GM12878 (cell line): ENCODE measurements around the gene NCAPH2. TPM values are rescaled to one million over a fixed set of nuclear protein-coding genes. Genes with fewer than 3 reads are reported as not detected.

Experiments
- ATAC-seq: fragments of 200-7000 bp; cut with Tn5 transposase; 3 replicates; pipeline ENCODE4 v1.9.1; 2020; ENCODE audit warnings: mild to moderate bottlenecking, moderate library complexity
- BruUV-seq: library from RNA; stranded (reverse); fragments of 400-500 nt; replicated peaks from 2 replicates; lab custom pipeline; 2021; lab: Mats Ljungman, UMichigan
- CTCF ChIA-PET: fragments of 300-600 bp; sonication (Branson Sonifier 250); formaldehyde crosslinking; extraction: SDS; loops from one replicate; lab custom pipeline; 2021; ENCODE audit warnings: inconsistent platforms; lab: Yijun Ruan, JAX
- POLR2A ChIA-PET: fragments of 350-600 bp; formaldehyde crosslinking; extraction: SDS; loops from one replicate; lab custom pipeline; 2021; ENCODE audit warnings: inconsistent platforms; lab: Charles Lee
- RAD21 ChIA-PET: fragments of 300-600 bp; sonication (Branson Sonifier 250); formaldehyde crosslinking; loops from one replicate; lab custom pipeline; 2023; ENCODE audit warnings: antibody characterized with exemption; ENCODE audit not compliant: unreplicated experiment; lab: Charles Lee
- SMC1A ChIA-PET: fragments of 300-600 bp; sonication (Branson Sonifier 250); formaldehyde crosslinking; loops from one replicate; lab custom pipeline; 2023; ENCODE audit not compliant: unreplicated experiment, uncharacterized antibody; lab: Charles Lee
- DNase-seq: peaks from one replicate; pipeline ENCODE4 v3.0.0-alpha.2; 2011; ENCODE audit warnings: low read depth, low spot score
- FAIRE-seq: peaks from 3 replicates; lab custom pipeline; 2011; peaks lifted over from hg19 to GRCh38; lab: Jason Lieb, UNC
- H2AFZ ChIP-seq: 2 replicates; pipeline ENCODE4 v1.6.0; 2011; ENCODE audit warnings: low read depth, low read length, control low read depth; ENCODE audit not compliant: control insufficient read depth
- H3K27ac ChIP-seq: 2 replicates; pipeline ENCODE4 v1.5.1; 2011; ENCODE audit warnings: control low read depth; ENCODE audit not compliant: control insufficient read depth, insufficient read depth
- H3K27me3 ChIP-seq, 2 experiments: replicated peaks in 1 of 2; 2 replicates each; pipeline versions ENCODE4 v1.6.0 to v1.6.1; 2011; ENCODE audit warnings: low read length in 1 of 2; ENCODE audit not compliant: control insufficient read depth in 2 of 2, insufficient read depth in 2 of 2
- H3K36me3 ChIP-seq, 2 experiments: 2 replicates each; pipeline ENCODE4 v1.5.1; 2011; ENCODE audit warnings: low read length in 1 of 2; ENCODE audit not compliant: control insufficient read depth in 2 of 2, insufficient read depth in 2 of 2
- H3K4me1 ChIP-seq: 2 replicates; pipeline ENCODE4 v1.6.1; 2011; ENCODE audit warnings: mild to moderate bottlenecking, low read length, moderate library complexity, mixed read lengths; ENCODE audit not compliant: control insufficient read depth, insufficient read depth
- H3K4me2 ChIP-seq: 2 replicates; pipeline ENCODE4 v1.6.0; 2011; ENCODE audit warnings: control low read depth; ENCODE audit not compliant: control insufficient read depth, insufficient read depth
- H3K4me3 ChIP-seq: fragments of 200-600 bp; sonication (generic); 2 replicates; pipeline ENCODE4 v1.5.1; 2016
- H3K79me2 ChIP-seq: 2 replicates; pipeline ENCODE4 v1.6.0; 2011; ENCODE audit warnings: low read length; ENCODE audit not compliant: control insufficient read depth, insufficient read depth
- H3K9ac ChIP-seq: 2 replicates; pipeline ENCODE4 v1.8.0; 2011; ENCODE audit warnings: low read length, control low read depth, mixed read lengths; ENCODE audit not compliant: control insufficient read depth, insufficient read depth
- H3K9me3 ChIP-seq: replicated peaks from 3 replicates; pipeline ENCODE4 v1.5.1; 2011; ENCODE audit warnings: mild to moderate bottlenecking, low read length; ENCODE audit not compliant: control insufficient read depth, insufficient read depth
- H4K20me1 ChIP-seq: 2 replicates; pipeline ENCODE4 v1.6.0; 2011; ENCODE audit not compliant: control insufficient read depth, insufficient read depth
- ATF3 ChIP-seq: IDR thresholded peaks from 2 replicates; pipeline ENCODE4 v1.6.1; 2011; ENCODE audit warnings: low read depth, mild to moderate bottlenecking, low read length, moderate library complexity, borderline replicate concordance; ENCODE audit errors: extremely low read depth
- CHD1 ChIP-seq: IDR thresholded peaks from 2 replicates; pipeline ENCODE4 v1.6.1; 2012; ENCODE audit warnings: low read depth, low read length, improper control_type of control experiment
- E2F4 ChIP-seq: IDR thresholded peaks from 2 replicates; pipeline ENCODE4 v1.6.1; 2012; ENCODE audit warnings: low read depth, low read length, improper control_type of control experiment
- EP300 ChIP-seq, 2 experiments: fragments of 150-350 bp in 1 of 2; IDR thresholded peaks; 2 replicates each; pipeline ENCODE4 v1.6.1; 2011 to 2012; ENCODE audit warnings: low read depth in 2 of 2, low read length in 2 of 2, borderline replicate concordance in 1 of 2, improper control_type of control experiment in 1 of 2, inconsistent platforms in 1 of 2; ENCODE audit not compliant: control insufficient read depth in 1 of 2
- KAT2A ChIP-seq: conservative IDR thresholded peaks from 2 replicates; pipeline ENCODE4 v1.6.1; 2011; ENCODE audit warnings: low read depth, low read length; ENCODE audit not compliant: control insufficient read depth
- POLR2AphosphoS2 ChIP-seq: IDR thresholded peaks from 2 replicates; pipeline ENCODE4 v1.6.1; 2011; ENCODE audit warnings: low read depth, mild to moderate bottlenecking, low read length, improper control_type of control experiment, moderate library complexity
- RUNX3 ChIP-seq: IDR thresholded peaks from 2 replicates; pipeline ENCODE4 v1.6.1; 2012; ENCODE audit warnings: low read length, inconsistent platforms
- SMAD5 ChIP-seq: IDR thresholded peaks from 2 replicates; pipeline ENCODE4 v1.6.1; 2016; ENCODE audit warnings: antibody characterized with exemption, low read depth
- SREBF2 ChIP-seq: IDR thresholded peaks from 2 replicates; pipeline ENCODE4 v1.6.1; 2012; ENCODE audit warnings: mild to moderate bottlenecking, low read length
- WGBS: methylation state at CpG from one replicate; pipeline ENCODE4 v1.1.6; 2016; ENCODE audit warnings: low lambda C conversion rate; ENCODE audit not compliant: insufficient replicate concordance, insufficient coverage; ENCODE audit errors: missing lambda C conversion rate; 5-methylcytosine and 5-hydroxymethylcytosine counted together
- in situ Hi-C: fragments of 300-500 bp; cut with MboI; formaldehyde crosslinking; loops from 9 replicates; pipeline ENCODE4 v1.14.3; 2018; ENCODE audit warnings: mixed read lengths
- intact Hi-C: fragments of 100-400 bp; cut with micrococcal nuclease; formaldehyde crosslinking; loops from one replicate; pipeline ENCODE4 v1.14.2; 2022; ENCODE audit not compliant: unreplicated experiment
- polyA plus RNA-seq, 11 experiments: library from polyadenylated mRNA; depleted of rRNA in 4 of 11; unstranded in 6 of 11; stranded (reverse) in 5 of 11; fragments of >200 nt; fragmentation: Nextera tagmentation in 4 of 11; fragmentation: Illumina TruSeq in 1 of 11; extraction: Ambion mirVana in 4 of 11; extraction: Trizol in 1 of 11; gene quantifications; 1 replicate in 1 of 11; 2 replicates in 10 of 11; pipeline versions ENCODE4 v1.2.1 to v1.2.3, GENCODE V29; 2011 to 2016; ENCODE audit warnings: inconsistent platforms in 2 of 11, missing spikeins in 2 of 11, low read depth in 1 of 11
- total RNA-seq, 4 experiments: library from RNA; depleted of rRNA in 3 of 4; stranded (reverse); fragments of >200 nt in 3 of 4; fragmentation: Illumina TruSeq in 1 of 4; extraction: Trizol in 1 of 4; gene quantifications; 2 replicates each; pipeline versions ENCODE4 v1.2.1 to v1.2.3, GENCODE V29; 2013 to 2021

NCAPH2 gene
- total and polyA plus RNA-seq, 10 of the 15 experiments (the other 5 are each of a cell fraction or from before 2014, with no cell fraction given): 5.0 to 110 (median 59.9) TPM

- TF ChIP-seq E2F4: no peak
- no peak for TF ChIP-seq POLR2AphosphoS2
- no peak for TF ChIP-seq SREBF2
- TF ChIP-seq CHD1: no peak
- TF ChIP-seq RUNX3: no peak
- no peak for TF ChIP-seq EP300 (IDR thresholded peaks at IDR 0.05; ENCODE audit: borderline replicate concordance in 1 of 2, control insufficient read depth in 1 of 2, low read depth in 2 of 2, low read length in 2 of 2)
- TF ChIP-seq SMAD5: no peak
These were observed 64.9 kb downstream of the NCAPH2 start (continued) for GRCh38 chr22:50572965-50573364.

GRCh38 chr22:50573491-50574382 is 65.7 kb downstream of the NCAPH2 start:
- SMC1A ChIA-PET: no interaction called here
- no peaks in the 10 kb centered on the region for H3K9me3 ChIP-seq
- no peaks in the 10 kb centered on the region for H3K27me3 ChIP-seq
- H3K4me2 ChIP-seq: no peak overlapping the region
- H3K9ac ChIP-seq: no peak overlapping the region
- DNase-seq (no peak), FAIRE-seq (no peak), ATAC-seq (no peak)
- no peak overlapping the region for H3K27ac ChIP-seq
- no peak for TF ChIP-seq ATF3
- no peak for TF ChIP-seq KAT2A
- RAD21 ChIA-PET: no interaction called here
- in situ Hi-C loops (no loop called here), intact Hi-C loops (no loop called here)
- no peaks in the 10 kb centered on the region; the same call in 1 of the 2 replicates for H3K79me2 ChIP-seq
- peaks cover 12 to 18% of the 10 kb centered on the region in 2 experiments; a peak in 3 of 4 replicates for H3K36me3 ChIP-seq
- BruUV-seq: no TSS peak
- H3K4me1 ChIP-seq: peaks cover 8% of the 10 kb centered on the region
- POLR2A ChIA-PET: no interaction called here
- CTCF ChIA-PET: interaction anchor here (2.1 kb wide), 1 partner anchor 11 kb away, joined by 12 read pairs; the partner anchor contains the start of gene SYCE3
- no peak overlapping the region for H3K4me3 ChIP-seq
- no peak overlapping the region for H2AFZ ChIP-seq
- no peaks in the 10 kb centered on the region for H4K20me1 ChIP-seq
- 89% methylated on average over 26 of the region's 26 CpGs for WGBS
